Measurements from ENCODE around the gene C19orf25.

C19orf25 gene

DNA sequence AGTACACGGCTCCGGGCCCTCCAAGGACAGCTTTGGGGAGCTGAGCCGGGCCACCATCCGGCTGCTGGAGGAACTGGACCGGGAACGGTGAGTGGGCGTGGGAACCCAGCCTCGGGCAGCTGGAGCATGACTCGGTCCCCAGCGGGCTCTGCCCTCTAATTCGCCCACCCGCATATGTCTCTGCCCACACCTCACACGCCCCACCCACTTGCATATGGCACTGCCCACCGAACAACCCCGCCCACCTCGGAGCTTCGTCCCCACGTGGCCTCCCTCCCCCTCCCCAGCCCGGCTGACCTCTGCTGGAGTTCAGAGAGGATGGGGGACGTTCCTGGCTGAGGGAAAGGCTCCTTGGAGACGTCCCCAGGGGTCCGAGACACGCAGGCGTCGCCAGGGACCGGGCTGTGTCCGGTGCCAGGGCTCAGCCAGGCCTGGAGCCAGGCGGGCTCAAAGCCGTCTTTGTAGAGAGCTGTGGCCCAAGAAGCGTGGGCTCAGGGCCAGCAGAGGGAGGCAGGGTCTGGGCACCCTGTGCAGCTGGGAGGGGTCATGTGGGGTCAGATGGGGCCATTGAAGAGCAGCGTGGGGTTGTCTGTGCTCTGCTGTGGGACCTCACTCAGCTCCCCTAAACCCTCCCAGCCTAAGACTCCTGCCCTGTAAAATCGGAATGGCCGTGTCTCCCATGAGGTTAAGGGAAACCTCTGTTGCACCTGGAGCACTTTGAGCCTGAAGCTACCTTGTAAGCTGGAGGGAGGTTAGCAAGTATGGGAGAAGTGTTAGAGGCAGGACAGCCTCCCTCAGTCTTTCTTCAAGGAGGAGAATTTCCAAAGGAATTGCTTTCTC is 25.3 kb downstream of the C19orf25 start:
- no peak overlapping the region for H3K27ac ChIP-seq
- POLR2A ChIA-PET (ENCODE audit: low non-redundant PET), result no interaction called here
- no peak for DNase-seq (ENCODE audit: low spot score)
- TF ChIP-seq, protein P1, sequence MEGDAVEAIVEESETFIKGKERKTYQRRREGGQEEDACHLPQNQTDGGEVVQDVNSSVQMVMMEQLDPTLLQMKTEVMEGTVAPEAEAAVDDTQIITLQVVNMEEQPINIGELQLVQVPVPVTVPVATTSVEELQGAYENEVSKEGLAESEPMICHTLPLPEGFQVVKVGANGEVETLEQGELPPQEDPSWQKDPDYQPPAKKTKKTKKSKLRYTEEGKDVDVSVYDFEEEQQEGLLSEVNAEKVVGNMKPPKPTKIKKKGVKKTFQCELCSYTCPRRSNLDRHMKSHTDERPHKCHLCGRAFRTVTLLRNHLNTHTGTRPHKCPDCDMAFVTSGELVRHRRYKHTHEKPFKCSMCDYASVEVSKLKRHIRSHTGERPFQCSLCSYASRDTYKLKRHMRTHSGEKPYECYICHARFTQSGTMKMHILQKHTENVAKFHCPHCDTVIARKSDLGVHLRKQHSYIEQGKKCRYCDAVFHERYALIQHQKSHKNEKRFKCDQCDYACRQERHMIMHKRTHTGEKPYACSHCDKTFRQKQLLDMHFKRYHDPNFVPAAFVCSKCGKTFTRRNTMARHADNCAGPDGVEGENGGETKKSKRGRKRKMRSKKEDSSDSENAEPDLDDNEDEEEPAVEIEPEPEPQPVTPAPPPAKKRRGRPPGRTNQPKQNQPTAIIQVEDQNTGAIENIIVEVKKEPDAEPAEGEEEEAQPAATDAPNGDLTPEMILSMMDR (conservative IDR thresholded peaks at IDR 0.05; ENCODE audit: low read depth), result no peak
- CTCF ChIA-PET, result interaction anchor here (0.9 to 1.7 kb wide), 4 partner anchors 8 to 51 kb away, joined by 3 to 6 read pairs (median 4); no protein-coding TSS in a partner anchor

GRCh38 chr19:1452802-1453524 is 26.1 kb downstream of the C19orf25 start:
- POLR2A ChIA-PET (ENCODE audit: low non-redundant PET), result no interaction called here
- no peak for DNase-seq (ENCODE audit: low spot score)
- no peak overlapping the region for H3K27ac ChIP-seq
- CTCF ChIA-PET, result interaction anchor here (0.8 to 1.7 kb wide), 5 partner anchors 7 to 50 kb away, joined by 3 to 6 read pairs (median 3); no protein-coding TSS in a partner anchor
- TF ChIP-seq, protein P1 (conservative IDR thresholded peaks at IDR 0.05; ENCODE audit: low read depth), result no peak

DNA sequence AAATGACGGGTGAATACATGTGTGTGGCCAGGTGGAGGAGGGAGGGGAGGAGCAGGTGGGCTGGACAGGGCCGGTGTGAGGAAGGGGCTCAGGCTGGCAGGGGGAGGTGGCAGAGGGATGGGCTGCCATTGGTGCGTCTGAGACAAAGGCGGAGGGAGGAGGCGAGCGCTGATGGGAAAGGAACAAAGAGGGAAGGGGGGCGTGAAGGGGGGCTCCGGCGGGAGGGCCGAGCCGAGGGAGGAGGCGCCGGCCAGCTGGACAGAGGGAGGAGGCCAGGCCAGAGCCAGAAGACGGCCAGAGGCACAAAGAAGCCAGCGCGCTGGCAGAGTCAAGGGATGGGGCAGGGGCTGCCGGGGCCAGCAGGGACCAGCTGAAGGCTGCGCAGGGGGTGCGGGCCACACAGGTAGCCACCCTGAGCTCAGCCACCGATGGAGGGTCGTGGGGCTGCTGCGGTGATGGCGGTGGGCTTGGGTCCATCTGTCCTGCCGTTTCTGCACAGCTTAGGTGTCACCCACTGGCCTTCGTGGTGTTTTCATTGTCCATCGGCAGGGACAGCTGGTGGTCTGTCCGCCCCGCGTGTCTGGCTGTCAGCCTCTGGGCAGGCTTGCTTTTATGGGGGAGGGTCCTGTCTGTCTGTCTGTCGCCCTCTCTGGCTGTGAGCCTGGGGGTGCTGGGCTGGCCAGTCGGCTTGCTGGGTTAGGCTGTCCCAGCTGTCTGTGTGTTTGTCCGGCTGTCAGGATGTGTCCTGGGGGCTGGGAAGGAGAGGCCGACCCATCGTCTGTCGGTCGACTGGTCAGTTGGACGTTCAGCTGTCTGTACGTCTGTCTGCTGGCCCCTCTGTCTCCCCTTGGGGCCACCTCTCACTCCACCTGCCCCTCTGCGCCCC is 26.9 kb downstream of the C19orf25 start:
- CTCF ChIA-PET, result interaction anchor here (0.6 to 1.7 kb wide), 3 partner anchors 14 to 317 kb away, joined by 3 to 6 read pairs (median 3); no protein-coding TSS in a partner anchor
- POLR2A ChIA-PET (ENCODE audit: low non-redundant PET), result no interaction called here

GRCh38 chr19:1450735-1451731 is 28.0 kb downstream of the C19orf25 start:
- POLR2A ChIA-PET (ENCODE audit: low non-redundant PET), result no interaction called here

More for the DNA sequence above, 26.9 kb downstream of the C19orf25 start:
- DNase-seq (ENCODE audit: low spot score), result no peak
- no peak overlapping the region for H3K27ac ChIP-seq
- TF ChIP-seq, protein P1 (conservative IDR thresholded peaks at IDR 0.05; ENCODE audit: low read depth), result no peak

More at GRCh38 chr19:1450735-1451731, 28.0 kb downstream of the C19orf25 start:
- DNase-seq (ENCODE audit: low spot score), result no peak
- CTCF ChIA-PET, result no interaction called here
- TF ChIP-seq, protein P1 (conservative IDR thresholded peaks at IDR 0.05; ENCODE audit: low read depth), result no peak
- no peak overlapping the region for H3K27ac ChIP-seq
